GM23338 (cell line): ENCODE data around the gene PLEKHG4B. TPM values are rescaled to one million over a fixed set of nuclear protein-coding genes. Genes with fewer than 3 reads are reported as not detected.
A peak's percentile ranks its signal among the peaks of the same experiment; 100 is the strongest.

Source experiments
- ATAC-seq: fragments of 200-7000 bp; cut with Tn5 transposase; 3 replicates; pipeline ENCODE4 v1.9.1; 2020
- DNase-seq: peaks from one replicate; pipeline ENCODE4 v3.0.0-alpha.2; 2015; ENCODE audit warnings: low spot score
- H2AFZ ChIP-seq: fragments of 200-600 bp; sonication (generic); 2 replicates; pipeline ENCODE4 v1.8.0; 2016; ENCODE audit warnings: antibody characterized with exemption, mild to moderate bottlenecking, moderate library complexity
- H3F3A ChIP-seq: fragments of 200-600 bp; sonication (generic); replicated peaks from 2 replicates; pipeline ENCODE4 v1.8.0; 2017; ENCODE audit warnings: antibody characterized with exemption, mixed run types, low read depth
- H3K27ac ChIP-seq: fragments of 200-600 bp; sonication (generic); 2 replicates; pipeline ENCODE4 v1.6.1; 2016; ENCODE audit warnings: low read depth
- H3K27me3 ChIP-seq: fragments of 200-600 bp; sonication (generic); 2 replicates; pipeline ENCODE4 v1.8.0; 2016; ENCODE audit warnings: mild to moderate bottlenecking, mixed run types, moderate library complexity; ENCODE audit not compliant: insufficient read depth
- H3K36me3 ChIP-seq: fragments of 200-600 bp; sonication (generic); 2 replicates; pipeline ENCODE4 v1.8.0; 2016; ENCODE audit warnings: mild to moderate bottlenecking; ENCODE audit not compliant: insufficient read depth
- H3K4me1 ChIP-seq: fragments of 200-600 bp; sonication (generic); 2 replicates; pipeline ENCODE4 v1.8.0; 2016; ENCODE audit warnings: mild to moderate bottlenecking, moderate library complexity; ENCODE audit not compliant: insufficient read depth
- H3K4me2 ChIP-seq: fragments of 200-600 bp; sonication (generic); 2 replicates; pipeline ENCODE4 v1.7.1; 2017; ENCODE audit warnings: mixed run types
- H3K4me3 ChIP-seq: fragments of 200-600 bp; sonication (generic); 2 replicates; pipeline ENCODE4 v1.6.1; 2016; ENCODE audit warnings: mixed run types
- H3K79me2 ChIP-seq: fragments of 200-600 bp; sonication (generic); replicated peaks from 2 replicates; pipeline ENCODE4 v1.8.0; 2017; ENCODE audit warnings: mild to moderate bottlenecking; ENCODE audit not compliant: insufficient read depth
- H3K9me2 ChIP-seq: fragments of 200-600 bp; sonication (generic); 2 replicates; pipeline ENCODE4 v1.8.0; 2017; ENCODE audit not compliant: insufficient read depth
- H4K20me1 ChIP-seq: fragments of 200-600 bp; sonication (generic); replicated peaks from 2 replicates; pipeline ENCODE4 v1.8.0; 2017; ENCODE audit warnings: mild to moderate bottlenecking; ENCODE audit not compliant: insufficient read depth
- H3K27ac Mint-ChIP-seq: 2 replicates; pipeline ENCODE4 v1.8.0; 2020; ENCODE audit warnings: inconsistent platforms, mild to moderate bottlenecking, moderate library complexity, mixed read lengths
- H3K27me3 Mint-ChIP-seq: 3 replicates; pipeline ENCODE4 v1.8.0; 2022; ENCODE audit warnings: low read depth, mild to moderate bottlenecking, moderate library complexity, mixed read lengths, inconsistent platforms; ENCODE audit not compliant: insufficient read depth, poor library complexity
- H3K36me3 Mint-ChIP-seq: 3 replicates; pipeline ENCODE4 v1.8.0; 2021; ENCODE audit warnings: low read depth, mild to moderate bottlenecking, inconsistent platforms, moderate library complexity, mixed read lengths
- H3K4me1 Mint-ChIP-seq: 3 replicates; pipeline ENCODE4 v1.8.0; 2020; ENCODE audit warnings: mild to moderate bottlenecking, inconsistent platforms, mixed read lengths
- H3K4me3 Mint-ChIP-seq: 3 replicates; pipeline ENCODE4 v1.8.0; 2021; ENCODE audit warnings: moderate library complexity, mild to moderate bottlenecking, inconsistent platforms, mixed read lengths
- H3K9me3 Mint-ChIP-seq: 3 replicates; pipeline ENCODE4 v1.8.0; 2020; ENCODE audit warnings: moderate library complexity, mild to moderate bottlenecking, inconsistent platforms, mixed read lengths
- CREB1 ChIP-seq: fragments of 250-450 bp; sonication (Bioruptor Pico); IDR thresholded peaks from 2 replicates; pipeline ENCODE4 v1.5.0; 2020; ENCODE audit warnings: low read depth, mild to moderate bottlenecking, moderate library complexity
- EZH2 ChIP-seq: fragments of 200-600 bp; sonication (generic); IDR thresholded peaks from one replicate; pipeline ENCODE4 v1.8.0; 2017; ENCODE audit warnings: antibody characterized with exemption, mild to moderate bottlenecking, low read depth; ENCODE audit not compliant: unreplicated experiment
- STAT1 ChIP-seq: IDR thresholded peaks from one replicate; pipeline ENCODE4 v1.6.1; 2016; ENCODE audit warnings: antibody characterized with exemption; ENCODE audit not compliant: unreplicated experiment
- polyA plus RNA-seq: library from polyadenylated mRNA; unstranded; fragments of >200 nt; fragmentation: Nextera tagmentation; extraction: Ambion mirVana; gene quantifications from 2 replicates; pipeline ENCODE4 v1.2.1, GENCODE V29; 2016
- total RNA-seq: library from RNA; depleted of rRNA; stranded (reverse); fragments of >200 nt; shearing (Covaris generic); gene quantifications from 2 replicates; pipeline ENCODE4 v1.2.3, GENCODE V29; 2014
- TF ChIP-seq, protein P1 (sequence below), 2 experiments: fragments of 200-600 bp in 1 of 2; sonication (generic) in 1 of 2; conservative IDR thresholded peaks; 2 replicates each; pipeline versions ENCODE4 v1.5.1 to v1.6.1; 2016 to 2017; ENCODE audit warnings: antibody characterized with exemption in 2 of 2, low read depth in 2 of 2, mild to moderate bottlenecking in 2 of 2, moderate library complexity in 1 of 2
- TF ChIP-seq, protein P2 (sequence below): fragments of 250-450 bp; sonication (Bioruptor Pico); IDR thresholded peaks from 2 replicates; pipeline ENCODE4 v1.5.0; 2020; ENCODE audit warnings: mild to moderate bottlenecking, moderate library complexity
- TF ChIP-seq, protein P3 (sequence below): IDR thresholded peaks from 2 replicates; pipeline ENCODE4 v1.6.1; 2016; ENCODE audit warnings: antibody characterized with exemption

The PLEKHG4B gene
- total and polyA plus RNA-seq, 2 experiments from 2014 or later: 33.5 to 54.8 TPM

DNA sequence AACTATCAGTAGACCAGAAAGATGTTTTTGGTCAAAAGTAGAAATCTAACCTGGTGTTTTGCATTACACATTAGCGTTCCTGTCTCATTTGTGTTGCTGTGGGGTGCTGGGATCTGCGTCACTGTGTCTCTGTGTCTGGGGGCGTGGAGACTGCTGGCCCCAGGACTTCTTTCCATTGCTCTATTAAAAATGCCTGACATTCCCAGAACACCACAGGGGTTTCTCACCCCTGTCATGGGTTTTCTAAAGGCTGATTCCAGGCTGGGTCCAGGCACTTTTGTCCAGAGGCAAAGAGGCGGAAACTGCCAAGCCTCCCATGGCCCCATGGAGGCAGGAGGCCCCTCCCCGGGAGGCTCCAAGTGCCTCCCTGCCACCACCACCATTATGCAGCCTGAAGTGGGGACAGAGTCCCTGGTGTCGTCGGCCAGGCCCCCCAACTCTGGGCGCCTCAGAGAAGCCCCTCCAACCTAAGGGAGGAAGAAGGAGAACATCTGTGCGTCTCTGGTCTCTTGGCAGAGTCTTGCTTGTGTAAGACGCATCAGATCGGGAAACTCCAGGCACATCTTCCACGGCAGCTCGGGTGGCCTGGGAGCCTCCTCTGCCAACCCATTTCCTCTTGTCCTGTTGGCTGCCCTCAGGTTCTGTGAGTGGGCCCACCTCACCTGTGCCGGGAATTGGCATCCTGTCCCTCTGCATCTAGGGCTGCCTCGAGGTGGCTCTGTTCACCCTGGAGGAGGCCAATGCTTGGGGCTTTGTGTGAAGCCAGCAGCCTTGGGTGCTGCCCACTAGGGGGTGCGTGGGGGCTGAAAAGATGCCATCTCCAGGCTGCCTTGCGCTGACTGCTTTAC is 13.8 kb upstream of the PLEKHG4B start (continued):
- TF ChIP-seq, protein P1, sequence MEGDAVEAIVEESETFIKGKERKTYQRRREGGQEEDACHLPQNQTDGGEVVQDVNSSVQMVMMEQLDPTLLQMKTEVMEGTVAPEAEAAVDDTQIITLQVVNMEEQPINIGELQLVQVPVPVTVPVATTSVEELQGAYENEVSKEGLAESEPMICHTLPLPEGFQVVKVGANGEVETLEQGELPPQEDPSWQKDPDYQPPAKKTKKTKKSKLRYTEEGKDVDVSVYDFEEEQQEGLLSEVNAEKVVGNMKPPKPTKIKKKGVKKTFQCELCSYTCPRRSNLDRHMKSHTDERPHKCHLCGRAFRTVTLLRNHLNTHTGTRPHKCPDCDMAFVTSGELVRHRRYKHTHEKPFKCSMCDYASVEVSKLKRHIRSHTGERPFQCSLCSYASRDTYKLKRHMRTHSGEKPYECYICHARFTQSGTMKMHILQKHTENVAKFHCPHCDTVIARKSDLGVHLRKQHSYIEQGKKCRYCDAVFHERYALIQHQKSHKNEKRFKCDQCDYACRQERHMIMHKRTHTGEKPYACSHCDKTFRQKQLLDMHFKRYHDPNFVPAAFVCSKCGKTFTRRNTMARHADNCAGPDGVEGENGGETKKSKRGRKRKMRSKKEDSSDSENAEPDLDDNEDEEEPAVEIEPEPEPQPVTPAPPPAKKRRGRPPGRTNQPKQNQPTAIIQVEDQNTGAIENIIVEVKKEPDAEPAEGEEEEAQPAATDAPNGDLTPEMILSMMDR (conservative IDR thresholded peaks at IDR 0.05; ENCODE audit: low read depth in 2 of 2): peak; percentile 44 to 68

DNA sequence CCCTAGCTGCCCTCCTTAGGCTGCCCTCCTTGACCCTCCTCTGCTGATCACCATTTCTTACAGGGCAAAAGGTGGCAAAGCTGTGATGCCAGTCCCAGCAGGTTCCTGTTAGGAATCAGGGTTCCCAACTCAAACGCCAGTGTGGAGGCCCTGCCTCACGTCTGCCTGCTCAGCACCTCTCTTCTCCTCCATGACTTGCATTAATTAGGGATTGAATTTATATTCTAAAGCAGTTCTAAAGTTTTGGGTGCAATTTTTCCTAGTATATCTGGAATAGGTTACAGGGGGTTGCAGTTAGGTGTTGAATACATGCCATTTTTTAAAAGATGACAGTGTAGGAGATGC is 13.2 kb upstream of the PLEKHG4B start:
- H3K4me2 ChIP-seq: no peak overlapping the region
- TF ChIP-seq STAT1 (no peak), EZH2 (no peak), CREB1 (CRISPR knock-in tag) (no peak)
- TF ChIP-seq, protein P2, sequence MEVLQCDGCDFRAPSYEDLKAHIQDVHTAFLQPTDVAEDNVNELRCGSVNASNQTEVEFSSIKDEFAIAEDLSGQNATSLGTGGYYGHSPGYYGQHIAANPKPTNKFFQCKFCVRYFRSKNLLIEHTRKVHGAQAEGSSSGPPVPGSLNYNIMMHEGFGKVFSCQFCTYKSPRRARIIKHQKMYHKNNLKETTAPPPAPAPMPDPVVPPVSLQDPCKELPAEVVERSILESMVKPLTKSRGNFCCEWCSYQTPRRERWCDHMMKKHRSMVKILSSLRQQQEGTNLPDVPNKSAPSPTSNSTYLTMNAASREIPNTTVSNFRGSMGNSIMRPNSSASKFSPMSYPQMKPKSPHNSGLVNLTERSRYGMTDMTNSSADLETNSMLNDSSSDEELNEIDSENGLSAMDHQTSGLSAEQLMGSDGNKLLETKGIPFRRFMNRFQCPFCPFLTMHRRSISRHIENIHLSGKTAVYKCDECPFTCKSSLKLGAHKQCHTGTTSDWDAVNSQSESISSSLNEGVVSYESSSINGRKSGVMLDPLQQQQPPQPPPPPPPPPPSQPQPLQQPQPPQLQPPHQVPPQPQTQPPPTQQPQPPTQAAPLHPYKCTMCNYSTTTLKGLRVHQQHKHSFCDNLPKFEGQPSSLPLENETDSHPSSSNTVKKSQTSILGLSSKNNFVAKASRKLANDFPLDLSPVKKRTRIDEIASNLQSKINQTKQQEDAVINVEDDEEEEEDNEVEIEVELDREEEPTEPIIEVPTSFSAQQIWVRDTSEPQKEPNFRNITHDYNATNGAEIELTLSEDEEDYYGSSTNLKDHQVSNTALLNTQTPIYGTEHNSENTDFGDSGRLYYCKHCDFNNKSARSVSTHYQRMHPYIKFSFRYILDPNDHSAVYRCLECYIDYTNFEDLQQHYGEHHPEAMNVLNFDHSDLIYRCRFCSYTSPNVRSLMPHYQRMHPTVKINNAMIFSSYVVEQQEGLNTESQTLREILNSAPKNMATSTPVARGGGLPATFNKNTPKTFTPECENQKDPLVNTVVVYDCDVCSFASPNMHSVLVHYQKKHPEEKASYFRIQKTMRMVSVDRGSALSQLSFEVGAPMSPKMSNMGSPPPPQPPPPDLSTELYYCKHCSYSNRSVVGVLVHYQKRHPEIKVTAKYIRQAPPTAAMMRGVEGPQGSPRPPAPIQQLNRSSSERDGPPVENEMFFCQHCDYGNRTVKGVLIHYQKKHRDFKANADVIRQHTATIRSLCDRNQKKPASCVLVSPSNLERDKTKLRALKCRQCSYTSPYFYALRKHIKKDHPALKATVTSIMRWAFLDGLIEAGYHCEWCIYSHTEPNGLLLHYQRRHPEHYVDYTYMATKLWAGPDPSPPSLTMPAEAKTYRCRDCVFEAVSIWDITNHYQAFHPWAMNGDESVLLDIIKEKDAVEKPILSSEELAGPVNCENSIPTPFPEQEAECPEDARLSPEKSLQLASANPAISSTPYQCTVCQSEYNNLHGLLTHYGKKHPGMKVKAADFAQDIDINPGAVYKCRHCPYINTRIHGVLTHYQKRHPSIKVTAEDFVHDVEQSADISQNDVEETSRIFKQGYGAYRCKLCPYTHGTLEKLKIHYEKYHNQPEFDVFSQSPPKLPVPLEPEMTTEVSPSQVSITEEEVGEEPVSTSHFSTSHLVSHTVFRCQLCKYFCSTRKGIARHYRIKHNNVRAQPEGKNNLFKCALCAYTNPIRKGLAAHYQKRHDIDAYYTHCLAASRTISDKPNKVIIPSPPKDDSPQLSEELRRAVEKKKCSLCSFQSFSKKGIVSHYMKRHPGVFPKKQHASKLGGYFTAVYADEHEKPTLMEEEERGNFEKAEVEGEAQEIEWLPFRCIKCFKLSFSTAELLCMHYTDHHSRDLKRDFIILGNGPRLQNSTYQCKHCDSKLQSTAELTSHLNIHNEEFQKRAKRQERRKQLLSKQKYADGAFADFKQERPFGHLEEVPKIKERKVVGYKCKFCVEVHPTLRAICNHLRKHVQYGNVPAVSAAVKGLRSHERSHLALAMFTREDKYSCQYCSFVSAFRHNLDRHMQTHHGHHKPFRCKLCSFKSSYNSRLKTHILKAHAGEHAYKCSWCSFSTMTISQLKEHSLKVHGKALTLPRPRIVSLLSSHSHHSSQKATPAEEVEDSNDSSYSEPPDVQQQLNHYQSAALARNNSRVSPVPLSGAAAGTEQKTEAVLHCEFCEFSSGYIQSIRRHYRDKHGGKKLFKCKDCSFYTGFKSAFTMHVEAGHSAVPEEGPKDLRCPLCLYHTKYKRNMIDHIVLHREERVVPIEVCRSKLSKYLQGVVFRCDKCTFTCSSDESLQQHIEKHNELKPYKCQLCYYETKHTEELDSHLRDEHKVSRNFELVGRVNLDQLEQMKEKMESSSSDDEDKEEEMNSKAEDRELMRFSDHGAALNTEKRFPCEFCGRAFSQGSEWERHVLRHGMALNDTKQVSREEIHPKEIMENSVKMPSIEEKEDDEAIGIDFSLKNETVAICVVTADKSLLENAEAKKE (CRISPR knock-in tag): no peak
- TF ChIP-seq, protein P3, sequence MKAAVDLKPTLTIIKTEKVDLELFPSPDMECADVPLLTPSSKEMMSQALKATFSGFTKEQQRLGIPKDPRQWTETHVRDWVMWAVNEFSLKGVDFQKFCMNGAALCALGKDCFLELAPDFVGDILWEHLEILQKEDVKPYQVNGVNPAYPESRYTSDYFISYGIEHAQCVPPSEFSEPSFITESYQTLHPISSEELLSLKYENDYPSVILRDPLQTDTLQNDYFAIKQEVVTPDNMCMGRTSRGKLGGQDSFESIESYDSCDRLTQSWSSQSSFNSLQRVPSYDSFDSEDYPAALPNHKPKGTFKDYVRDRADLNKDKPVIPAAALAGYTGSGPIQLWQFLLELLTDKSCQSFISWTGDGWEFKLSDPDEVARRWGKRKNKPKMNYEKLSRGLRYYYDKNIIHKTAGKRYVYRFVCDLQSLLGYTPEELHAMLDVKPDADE: no peak

More for the DNA sequence above, 13.2 kb upstream of the PLEKHG4B start:
- no peaks in the 10 kb centered on the region for H3K27me3 ChIP-seq
- no peaks in the 10 kb centered on the region for H3K9me2 ChIP-seq
- no peak overlapping the region for H3K27ac Mint-ChIP-seq
- peaks cover 8% of the 10 kb centered on the region for H3F3A ChIP-seq
- peaks cover 23% of the 10 kb centered on the region for H3K27me3 Mint-ChIP-seq
- DNase-seq: no peak
- no peaks in the 10 kb centered on the region for H3K79me2 ChIP-seq
- H3K36me3 ChIP-seq: no peaks in the 10 kb centered on the region
- H3K4me3 Mint-ChIP-seq: no peak overlapping the region
- H2AFZ ChIP-seq: no peak overlapping the region
- peaks cover 54% of the 10 kb centered on the region for H3K4me1 Mint-ChIP-seq
- no peak for ATAC-seq
- no peak overlapping the region for H3K4me3 ChIP-seq
- no peaks in the 10 kb centered on the region for H4K20me1 ChIP-seq
- H3K36me3 Mint-ChIP-seq: no peaks in the 10 kb centered on the region; the same call in 2 of the 3 replicates
- peaks cover 18% of the 10 kb centered on the region for H3K4me1 ChIP-seq
- no peak overlapping the region for H3K27ac ChIP-seq
- H3K9me3 Mint-ChIP-seq: no peaks in the 10 kb centered on the region
